Measurements from ENCODE around the gene TRAF1.

The TRAF1 gene

GRCh38 chr9:120922404-120923195 lies 4.0 kb downstream of the TRAF1 start:
- no peak for TF ChIP-seq GATA3 (IDR thresholded peaks at IDR 0.05; ENCODE audit: low read depth, low read length)
- TF ChIP-seq GATA2 (IDR thresholded peaks at IDR 0.05; ENCODE audit: low read depth, low read length) = no peak

- TF ChIP-seq GATA2 (IDR thresholded peaks at IDR 0.05; ENCODE audit: low read depth, low read length) (peak; percentile 51; the same call in 1 of the 2 replicates), GATA3 (IDR thresholded peaks at IDR 0.05; ENCODE audit: low read depth, low read length) (no peak)
Observed at GRCh38 chr9:120921661-120922181, 4.9 kb downstream of the TRAF1 start.

GRCh38 chr9:120920806-120921178 lies 5.8 kb downstream of the TRAF1 start:
- TF ChIP-seq GATA2 (IDR thresholded peaks at IDR 0.05; ENCODE audit: low read depth, low read length) (no peak), GATA3 (IDR thresholded peaks at IDR 0.05; ENCODE audit: low read depth, low read length) (no peak; the same call in 1 of the 2 replicates)

GRCh38 chr9:120919843-120920805 lies 6.5 kb downstream of the TRAF1 start:
- peak; percentile 67 for TF ChIP-seq GATA3 (IDR thresholded peaks at IDR 0.05; ENCODE audit: low read depth, low read length)
- peak; percentile 72; the same call in 1 of the 2 replicates for TF ChIP-seq GATA2 (IDR thresholded peaks at IDR 0.05; ENCODE audit: low read depth, low read length)

- TF ChIP-seq GATA2 (IDR thresholded peaks at IDR 0.05; ENCODE audit: low read depth, low read length) = no peak
- TF ChIP-seq GATA3 (IDR thresholded peaks at IDR 0.05; ENCODE audit: low read depth, low read length) = no peak
Observed at GRCh38 chr9:120918931-120919842, 7.4 kb downstream of the TRAF1 start.

- no peak for TF ChIP-seq GATA3 (IDR thresholded peaks at IDR 0.05; ENCODE audit: low read depth, low read length)
- TF ChIP-seq GATA2 (IDR thresholded peaks at IDR 0.05; ENCODE audit: low read depth, low read length) = no peak
Observed at GRCh38 chr9:120917929-120918762, 8.4 kb downstream of the TRAF1 start.

GRCh38 chr9:120916991-120917880 lies 9.4 kb downstream of the TRAF1 start:
- TF ChIP-seq GATA2 (IDR thresholded peaks at IDR 0.05; ENCODE audit: low read depth, low read length) (no peak), GATA3 (IDR thresholded peaks at IDR 0.05; ENCODE audit: low read depth, low read length) (no peak)

GRCh38 chr9:120916588-120916987 lies 10.0 kb downstream of the TRAF1 start:
- TF ChIP-seq GATA2 (IDR thresholded peaks at IDR 0.05; ENCODE audit: low read depth, low read length) (no peak), GATA3 (IDR thresholded peaks at IDR 0.05; ENCODE audit: low read depth, low read length) (no peak)

- TF ChIP-seq GATA3 (IDR thresholded peaks at IDR 0.05; ENCODE audit: low read depth, low read length) (no peak), GATA2 (IDR thresholded peaks at IDR 0.05; ENCODE audit: low read depth, low read length) (no peak)
Observed at GRCh38 chr9:120915854-120916470, 10.6 kb downstream of the TRAF1 start.

- no peak for TF ChIP-seq GATA3 (IDR thresholded peaks at IDR 0.05; ENCODE audit: low read depth, low read length)
- TF ChIP-seq GATA2 (IDR thresholded peaks at IDR 0.05; ENCODE audit: low read depth, low read length) = no peak
Observed at GRCh38 chr9:120914953-120915352, 11.6 kb downstream of the TRAF1 start.

GRCh38 chr9:120914396-120914795 lies 12.2 kb downstream of the TRAF1 start:
- no peak for TF ChIP-seq GATA3 (IDR thresholded peaks at IDR 0.05; ENCODE audit: low read depth, low read length)
- TF ChIP-seq GATA2 (IDR thresholded peaks at IDR 0.05; ENCODE audit: low read depth, low read length) = no peak
